HG03135 (cell line): ENCODE results near the gene DMD.

Source experiments
- ATAC-seq: cut with Tn5 transposase; IDR thresholded peaks from one replicate; pipeline ENCODE4 v1.9.1; 2021; ENCODE audit warnings: mild to moderate bottlenecking, moderate library complexity; ENCODE audit not compliant: unreplicated experiment

Gene DMD

GRCh38 chrX:31805781-31806180, 1405.6 kb downstream of the DMD start:
- no peak for ATAC-seq

- no peak for ATAC-seq
Measured at GRCh38 chrX:31800219-31800618, 1411.1 kb downstream of the DMD start.

GRCh38 chrX:31796624-31797023, 1414.7 kb downstream of the DMD start:
- no peak for ATAC-seq

- no peak for ATAC-seq
Measured at GRCh38 chrX:31747411-31747810, 1463.9 kb downstream of the DMD start.

GRCh38 chrX:31743004-31743403, 1468.3 kb downstream of the DMD start:
- no peak for ATAC-seq

GRCh38 chrX:31717474-31717873, 1493.9 kb downstream of the DMD start:
- ATAC-seq: no peak

- no peak for ATAC-seq
Measured at GRCh38 chrX:31715675-31716074, 1495.7 kb downstream of the DMD start.

GRCh38 chrX:31714797-31715196, 1496.6 kb downstream of the DMD start:
- ATAC-seq: no peak

GRCh38 chrX:31713120-31713519, 1498.2 kb downstream of the DMD start:
- ATAC-seq: no peak

- ATAC-seq: no peak
Measured at GRCh38 chrX:31711166-31711565, 1500.2 kb downstream of the DMD start.

GRCh38 chrX:31708116-31708515, 1503.2 kb downstream of the DMD start:
- ATAC-seq: no peak

- no peak for ATAC-seq
Measured at GRCh38 chrX:31706466-31706865, 1504.9 kb downstream of the DMD start.

- ATAC-seq: no peak
Measured at GRCh38 chrX:31705816-31706215, 1505.5 kb downstream of the DMD start.

- ATAC-seq: no peak
Measured at GRCh38 chrX:31704938-31705337, 1506.4 kb downstream of the DMD start.

GRCh38 chrX:31702222-31702621, 1509.1 kb downstream of the DMD start:
- ATAC-seq: no peak

GRCh38 chrX:31697294-31697916, 1513.9 kb downstream of the DMD start:
- ATAC-seq: no peak

GRCh38 chrX:31679861-31680260, 1531.5 kb downstream of the DMD start:
- ATAC-seq: no peak

GRCh38 chrX:31670245-31670644, 1541.1 kb downstream of the DMD start:
- no peak for ATAC-seq

- ATAC-seq: no peak
Measured at GRCh38 chrX:31665454-31665853, 1545.9 kb downstream of the DMD start.

- no peak for ATAC-seq
Measured at GRCh38 chrX:31663172-31663571, 1548.2 kb downstream of the DMD start.

GRCh38 chrX:31661280-31661810, 1550.0 kb downstream of the DMD start:
- no peak for ATAC-seq

GRCh38 chrX:31658360-31658759, 1553.0 kb downstream of the DMD start:
- no peak for ATAC-seq

- no peak for ATAC-seq
Measured at GRCh38 chrX:31656013-31656412, 1555.3 kb downstream of the DMD start.
